Measurements from ENCODE around the gene EHD1.
"Not testable (repeated sequence)": the region's sequence is repeated elsewhere in the genome, so short reads cannot be mapped to it uniquely, and the experiment has no call there.

EHD1 gene

GRCh38 chr11:64855596-64856304 lies 22.7 kb downstream of the EHD1 start:
- no peak for DNase-seq

- no peak for DNase-seq
These were observed 23.6 kb downstream of the EHD1 start for GRCh38 chr11:64854534-64855502.

GRCh38 chr11:64854157-64854533 lies 24.3 kb downstream of the EHD1 start:
- no peak for DNase-seq

- DNase-seq, result no peak
These were observed 24.7 kb downstream of the EHD1 start for GRCh38 chr11:64853709-64854108.

- DNase-seq, result no peak
These were observed 25.5 kb downstream of the EHD1 start for GRCh38 chr11:64852804-64853509.

GRCh38 chr11:64851831-64852351 lies 26.5 kb downstream of the EHD1 start:
- no peak for DNase-seq

GRCh38 chr11:64850979-64851567 lies 27.3 kb downstream of the EHD1 start:
- DNase-seq, result no peak

- DNase-seq, result no peak
These were observed 28.6 kb downstream of the EHD1 start for GRCh38 chr11:64849598-64850356.

- DNase-seq, result peak; percentile 32
These were observed 29.4 kb downstream of the EHD1 start for GRCh38 chr11:64848826-64849597.

- no peak for DNase-seq
These were observed 30.1 kb downstream of the EHD1 start for GRCh38 chr11:64848214-64848825.

GRCh38 chr11:64846998-64847666 lies 31.3 kb downstream of the EHD1 start:
- peak; percentile 57 for DNase-seq

GRCh38 chr11:64845776-64846129 lies 32.7 kb downstream of the EHD1 start:
- not testable (repeated sequence) for DNase-seq

- DNase-seq, result no peak
These were observed 33.2 kb downstream of the EHD1 start for GRCh38 chr11:64845129-64845775.

GRCh38 chr11:64844330-64845128 lies 33.9 kb downstream of the EHD1 start, which contains the start of gene CDC42BPG:
TSS of gene CDC42BPG (minus strand) at chr11:64844653. CDS start at chr11:64844569, 84 bp downstream.
- DNase-seq, result peak; percentile 4

GRCh38 chr11:64843686-64844329 lies 34.6 kb downstream of the EHD1 start:
- no peak for DNase-seq

GRCh38 chr11:64842851-64843685 lies 35.4 kb downstream of the EHD1 start:
- DNase-seq, result no peak

GRCh38 chr11:64842366-64842759 lies 36.1 kb downstream of the EHD1 start:
- no peak for DNase-seq

All from GF-D8 (cell line).